GM19455 (cell line): ENCODE measurements around the gene GBP1.
"Not testable (repeated sequence)": the region's sequence is repeated elsewhere in the genome, so short reads cannot be mapped to it uniquely, and the experiment has no call there.

Source experiments
- ATAC-seq: cut with Tn5 transposase; IDR thresholded peaks from one replicate; pipeline ENCODE4 v1.9.1; 2021; ENCODE audit not compliant: unreplicated experiment

GBP1 gene

GRCh38 chr1:89022167-89022959, 42.6 kb downstream of the GBP1 start, which contains the start of gene GBP3:
TSS of gene GBP3 (minus strand) at chr1:89022866. CDS start at chr1:89020721, 2,145 bp downstream.
- peak; percentile 84 for ATAC-seq

- not testable (repeated sequence) for ATAC-seq
Observed at GRCh38 chr1:89018318-89018717, 46.7 kb downstream of the GBP1 start.

- ATAC-seq: no peak
Observed at GRCh38 chr1:89008511-89008910, 56.5 kb downstream of the GBP1 start.

- no peak for ATAC-seq
Observed at GRCh38 chr1:89005286-89006151, 59.5 kb downstream of the GBP1 start.
